GM18951 (cell line): ENCODE data around the gene CASTOR2.
"Not testable (repeated sequence)": the region's sequence is repeated elsewhere in the genome, so short reads cannot be mapped to it uniquely, and the experiment has no call there.

ENCODE experiments used
- in situ Hi-C: fragments of 300-500 bp; cut with MboI; formaldehyde crosslinking; loops from one replicate; pipeline ENCODE4 v1.12.0; 2022; ENCODE audit warnings: low sequenced_read_pairs, mixed read lengths, inconsistent platforms; ENCODE audit not compliant: unreplicated experiment

Gene CASTOR2

DNA sequence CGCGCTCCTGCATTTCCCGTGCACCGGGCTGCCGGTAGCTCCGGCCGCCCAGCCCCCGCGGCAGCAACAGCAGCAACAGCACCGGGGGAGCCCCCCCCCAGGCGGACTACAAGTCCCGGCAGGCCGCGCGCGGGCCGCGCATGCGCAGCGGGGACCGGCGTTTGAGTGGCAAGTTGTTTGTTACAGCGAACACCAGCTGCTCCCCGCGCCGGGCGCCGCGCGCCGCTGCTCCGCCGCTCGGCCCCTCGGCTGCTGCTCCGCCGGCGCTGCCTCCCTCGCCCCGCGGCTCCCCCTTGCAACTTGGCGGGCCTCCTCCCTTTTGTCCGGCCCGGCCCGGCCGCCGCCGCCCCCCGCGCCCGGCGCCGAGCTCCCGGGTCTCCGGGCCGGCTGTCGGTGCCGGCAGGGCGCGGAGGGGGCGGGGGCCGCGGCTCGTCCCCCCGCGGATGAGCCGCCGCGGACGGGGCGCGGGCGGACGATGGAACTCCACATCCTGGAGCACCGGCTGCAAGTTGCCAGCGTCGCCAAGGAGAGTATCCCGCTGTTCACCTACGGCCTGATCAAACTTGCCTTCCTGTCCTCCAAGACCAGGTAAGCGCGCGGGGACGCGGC lies at the start of gene CASTOR2:
Gene CASTOR2 (plus strand): TSS at position 195 of the 609 bp plus-strand sequence. CDS start 281 bp downstream, at position 476.
- in situ Hi-C loops = not testable (repeated sequence)

DNA sequence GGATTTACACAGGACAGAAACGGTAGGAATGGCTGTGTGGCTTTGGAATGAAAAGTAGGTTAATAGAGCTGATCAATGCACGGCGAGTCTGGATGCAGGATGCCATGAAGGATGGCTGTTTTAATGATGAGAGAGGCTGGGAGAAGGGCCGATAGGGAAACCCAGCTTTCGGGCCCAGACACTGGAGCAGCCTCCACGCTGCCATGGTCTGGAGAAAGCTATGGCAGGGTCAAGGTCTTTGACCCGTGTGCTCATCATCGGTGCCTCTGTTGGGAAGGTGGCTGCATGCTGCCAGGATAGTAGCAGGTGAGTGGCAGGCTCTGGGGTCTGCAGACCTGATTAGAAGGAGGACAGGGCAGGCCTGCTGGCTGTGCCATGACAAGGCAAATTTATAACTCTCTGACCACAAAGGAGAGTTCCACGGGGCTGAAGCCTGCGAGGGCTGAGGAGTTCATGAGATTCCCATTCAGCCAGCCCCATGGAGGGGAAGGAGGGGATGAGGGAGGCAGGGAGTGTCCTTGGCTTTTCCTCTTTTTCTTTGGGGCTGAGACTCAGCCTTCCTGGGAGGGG lies 42.1 kb upstream of the CASTOR2 start:
- in situ Hi-C loops = not testable (repeated sequence)

DNA sequence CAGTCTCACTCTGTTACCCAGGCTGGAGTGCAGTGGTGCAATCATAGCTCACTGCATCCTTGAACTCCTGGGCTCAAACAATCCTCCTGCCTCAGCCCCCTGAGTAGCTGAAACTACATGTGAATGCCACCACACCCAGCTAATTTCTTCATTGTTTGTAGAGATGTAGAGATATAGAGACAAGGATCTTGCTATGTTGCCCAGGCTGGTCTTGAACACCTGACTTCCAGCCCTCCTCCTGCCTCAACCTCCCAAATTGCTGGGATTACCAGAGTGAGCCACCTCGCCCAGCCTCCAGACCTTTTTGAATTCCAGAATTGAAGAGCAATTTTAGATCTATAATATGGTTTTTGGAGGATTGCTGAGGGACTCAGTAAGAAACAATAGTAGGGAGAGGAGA lies 40.9 kb upstream of the CASTOR2 start:
- in situ Hi-C loops = not testable (repeated sequence)

DNA sequence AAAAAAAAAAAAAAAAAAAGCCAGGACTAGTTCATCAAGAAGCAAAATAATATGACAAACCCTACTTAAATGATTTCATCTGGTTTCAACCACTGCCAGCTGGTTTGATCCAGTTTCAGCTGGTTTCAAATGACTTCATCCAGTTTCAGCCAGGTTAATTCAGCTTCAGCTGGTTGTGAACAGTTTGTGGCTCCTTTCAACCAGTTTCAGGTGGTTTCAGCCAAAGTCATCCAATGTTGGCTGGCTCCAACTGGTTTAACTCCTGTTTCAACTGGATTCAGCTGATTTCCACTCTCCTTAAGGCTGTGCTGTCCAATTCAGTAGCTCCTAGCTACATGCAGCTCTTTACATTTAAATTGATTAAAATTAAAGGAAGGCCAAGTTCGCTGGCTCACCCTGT lies 37.5 kb upstream of the CASTOR2 start:
- in situ Hi-C loops = not testable (repeated sequence)

DNA sequence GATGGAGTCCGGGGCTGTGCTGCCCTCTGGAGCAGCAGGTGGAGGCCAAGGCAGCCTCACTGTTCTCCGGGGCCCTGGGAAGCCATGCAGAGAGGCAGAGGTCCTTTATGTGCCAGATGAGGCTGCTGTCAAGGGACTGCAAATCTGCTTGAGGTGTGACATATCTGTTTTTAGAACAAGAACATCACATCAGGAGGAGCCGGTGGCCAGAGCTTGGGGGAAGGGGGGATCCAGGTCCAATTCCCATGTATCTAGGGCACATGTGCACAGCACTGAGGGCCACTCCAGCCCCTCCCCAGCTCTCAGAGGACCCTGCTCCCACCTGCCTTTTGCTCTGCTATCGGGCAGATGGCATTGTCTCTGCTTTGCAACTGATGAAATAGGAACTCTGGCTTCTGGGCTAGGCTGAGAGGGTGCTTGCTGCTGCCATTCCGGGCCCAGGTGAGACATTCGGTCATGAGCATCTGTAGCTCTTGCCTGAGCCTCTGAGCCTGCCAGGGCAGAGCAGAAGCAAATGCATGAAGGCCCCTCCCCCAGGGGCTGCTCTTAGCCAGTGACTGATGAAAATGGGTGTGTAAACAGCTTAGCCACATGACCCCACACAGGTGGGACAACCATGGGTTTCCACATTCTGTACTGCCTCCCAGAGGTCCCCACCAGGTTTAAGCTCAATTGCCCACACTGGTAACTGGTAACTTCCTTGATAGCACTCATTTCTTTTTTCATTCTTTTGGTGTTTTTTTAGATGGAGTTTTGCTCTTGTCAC lies 32.8 kb upstream of the CASTOR2 start:
- in situ Hi-C loops = not testable (repeated sequence)

DNA sequence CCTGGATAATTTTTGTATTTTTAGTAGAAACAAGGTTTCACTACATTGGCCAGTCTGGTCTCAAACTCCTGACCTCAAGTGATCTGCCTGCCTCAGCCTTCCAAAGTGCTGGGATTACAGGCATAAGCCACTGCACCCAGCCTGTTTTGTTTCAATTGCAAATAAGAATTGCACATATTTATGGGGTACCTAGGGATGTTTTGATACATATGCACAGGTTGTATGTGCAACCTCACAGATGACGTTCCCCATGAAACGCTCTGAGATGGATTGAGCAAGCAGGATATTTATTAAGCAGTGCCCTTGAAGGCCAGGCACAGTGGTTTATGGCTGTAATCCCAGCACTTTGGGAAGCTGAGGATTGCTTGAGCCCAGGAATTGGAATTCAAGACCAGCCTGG lies 25.1 kb upstream of the CASTOR2 start:
- in situ Hi-C loops = not testable (repeated sequence)

DNA sequence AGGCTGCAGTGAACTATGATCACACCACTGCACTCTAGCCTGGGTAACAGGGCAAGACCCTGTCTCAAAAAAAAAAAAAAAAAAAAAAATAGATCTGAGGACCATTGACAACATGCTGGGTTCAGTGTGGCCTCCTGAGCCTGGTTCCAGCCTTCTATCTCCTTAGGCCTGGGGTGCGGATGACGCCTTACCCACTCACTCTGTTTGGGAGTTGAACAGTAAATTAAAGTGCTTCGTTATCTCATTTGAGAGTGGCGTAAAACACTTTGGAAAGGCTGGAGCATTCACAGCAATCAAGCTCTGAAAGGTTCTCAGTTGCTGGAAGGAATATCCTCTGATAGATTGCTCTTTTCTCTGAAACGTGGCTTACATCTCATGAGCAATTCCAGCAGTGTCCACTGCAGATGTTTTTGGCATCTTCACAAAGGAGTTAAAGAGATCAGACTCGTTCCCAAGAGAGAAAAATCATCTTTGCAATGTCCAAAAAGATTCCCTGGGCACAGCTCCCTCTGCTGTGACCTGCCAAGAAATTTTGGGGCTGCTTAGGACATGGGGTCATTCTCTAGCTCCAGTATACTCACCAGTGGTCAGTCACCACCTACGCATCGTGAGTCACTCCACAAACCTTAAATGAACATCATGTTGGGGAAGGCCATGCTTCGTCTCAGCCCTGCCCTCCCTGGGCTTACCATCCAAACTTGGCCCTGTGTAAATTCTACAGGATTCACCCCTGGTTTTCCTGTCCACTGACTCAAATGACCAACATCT lies 23.0 kb upstream of the CASTOR2 start:
- in situ Hi-C loops = not testable (repeated sequence)

DNA sequence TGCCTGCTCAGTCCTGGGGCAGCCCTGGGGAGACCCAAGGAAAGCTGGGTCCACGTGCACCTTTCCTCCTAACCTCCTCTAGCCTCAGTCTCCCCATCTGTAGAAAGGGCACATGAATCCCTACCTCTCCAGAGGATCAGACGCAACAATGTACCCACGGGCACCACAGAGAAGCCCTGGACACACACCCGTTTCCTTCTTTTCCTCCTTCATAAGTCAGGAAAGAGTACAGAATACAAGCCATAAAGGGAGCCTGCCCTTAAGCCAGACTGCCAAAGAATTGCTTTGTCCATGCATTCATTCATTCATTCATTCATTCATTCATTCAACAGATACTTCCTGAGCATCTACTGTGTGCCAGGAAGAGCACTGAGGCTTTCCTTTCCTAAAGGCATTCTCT lies 20.6 kb upstream of the CASTOR2 start:
- in situ Hi-C loops = not testable (repeated sequence)

DNA sequence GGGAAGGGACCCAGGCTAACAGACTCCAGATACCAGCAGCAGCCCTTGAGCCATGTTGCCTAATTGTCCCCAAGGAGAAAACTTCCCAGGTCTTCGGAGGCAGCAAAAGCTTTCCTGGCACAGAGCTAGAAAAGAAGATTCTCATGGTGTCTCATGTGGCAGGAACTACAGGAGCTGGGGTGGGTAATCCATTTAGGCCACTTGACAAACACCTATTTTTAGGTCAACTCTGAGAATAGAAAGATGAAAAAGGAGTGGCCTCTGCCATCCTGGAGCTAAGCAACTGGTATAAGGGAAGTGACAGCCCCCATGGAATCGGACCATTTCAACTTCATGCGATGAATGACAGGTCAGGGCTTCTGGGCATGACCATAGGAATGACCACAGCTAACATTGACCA lies 16.8 kb upstream of the CASTOR2 start:
- in situ Hi-C loops = not testable (repeated sequence)

DNA sequence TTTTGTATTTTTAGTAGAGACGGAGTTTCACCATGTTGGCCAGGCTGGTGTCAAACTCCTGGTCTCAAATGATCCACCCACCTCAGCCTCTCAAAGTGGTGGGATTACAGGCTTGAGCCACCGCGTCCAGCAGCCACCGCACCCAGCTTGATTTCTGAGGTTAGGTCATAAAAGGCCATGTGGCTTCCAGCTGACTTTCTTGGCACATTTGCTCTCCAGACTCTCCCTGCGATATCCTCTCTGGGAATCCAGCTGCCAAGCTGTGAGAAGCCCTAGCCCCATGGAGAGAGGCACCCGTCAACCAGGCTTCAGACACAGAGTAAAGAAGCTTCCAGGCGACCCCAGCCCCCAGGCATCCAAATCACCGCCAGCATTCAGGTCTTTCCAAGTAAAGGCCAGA lies 10.7 kb upstream of the CASTOR2 start:
- in situ Hi-C loops = not testable (repeated sequence)

DNA sequence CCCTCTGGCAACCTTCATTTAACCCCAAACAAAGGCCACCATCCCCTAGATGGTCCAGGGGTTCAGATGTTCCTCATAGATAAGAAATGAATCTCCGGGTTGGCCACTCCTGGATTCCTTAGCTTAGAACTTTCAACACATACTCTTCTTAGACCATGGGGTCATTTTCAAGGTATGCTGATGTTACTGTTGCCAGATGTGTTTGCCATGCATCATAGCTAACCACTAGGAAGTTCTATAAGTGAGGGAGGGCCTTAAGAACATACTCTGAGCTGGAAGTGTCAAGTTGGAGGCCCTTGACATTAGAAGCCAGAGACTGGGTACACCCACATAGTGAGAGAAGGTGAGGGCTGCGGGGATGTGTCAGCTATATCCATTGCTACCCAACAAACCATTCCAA lies 6.2 kb upstream of the CASTOR2 start:
- in situ Hi-C loops = not testable (repeated sequence)

DNA sequence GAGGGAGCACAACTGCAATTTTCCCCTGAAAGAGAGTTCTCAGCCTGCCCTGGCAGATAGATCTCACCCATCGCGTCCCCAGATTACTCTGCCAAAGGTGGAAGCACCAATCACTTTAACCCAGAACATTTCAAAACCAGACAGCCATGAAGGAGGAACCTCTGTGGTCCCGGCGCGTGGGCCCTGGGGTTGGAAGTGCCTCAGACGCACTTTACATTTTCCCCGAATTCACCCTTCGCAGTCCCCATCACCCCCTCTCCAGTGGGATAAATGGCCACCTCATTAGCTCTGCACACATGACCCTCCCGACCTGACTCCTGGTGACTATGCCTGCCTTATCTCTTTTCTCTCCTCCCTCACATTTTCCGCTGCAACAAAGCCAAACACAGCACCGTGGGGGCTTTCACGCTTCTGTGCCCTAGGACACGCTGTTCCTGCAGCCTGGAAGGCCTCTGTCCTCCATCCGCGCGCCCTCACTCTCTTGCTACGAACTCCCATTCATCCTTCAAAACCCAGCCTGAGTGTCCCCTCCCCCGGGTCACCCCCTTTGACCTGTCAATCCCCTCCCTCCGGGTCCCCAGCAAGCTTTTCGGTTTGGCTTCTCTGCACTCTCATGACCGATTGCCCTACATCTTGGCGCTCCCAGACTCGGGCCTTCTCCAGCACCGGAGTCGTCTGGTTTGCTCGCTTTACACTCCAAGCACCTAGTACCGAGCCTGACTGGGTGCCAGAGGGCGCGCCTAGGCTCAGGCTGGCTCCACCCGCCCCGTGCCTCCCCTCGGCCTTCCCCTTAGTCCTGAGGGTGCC lies 598 bp upstream of the CASTOR2 start:
- in situ Hi-C loops = not testable (repeated sequence)

DNA sequence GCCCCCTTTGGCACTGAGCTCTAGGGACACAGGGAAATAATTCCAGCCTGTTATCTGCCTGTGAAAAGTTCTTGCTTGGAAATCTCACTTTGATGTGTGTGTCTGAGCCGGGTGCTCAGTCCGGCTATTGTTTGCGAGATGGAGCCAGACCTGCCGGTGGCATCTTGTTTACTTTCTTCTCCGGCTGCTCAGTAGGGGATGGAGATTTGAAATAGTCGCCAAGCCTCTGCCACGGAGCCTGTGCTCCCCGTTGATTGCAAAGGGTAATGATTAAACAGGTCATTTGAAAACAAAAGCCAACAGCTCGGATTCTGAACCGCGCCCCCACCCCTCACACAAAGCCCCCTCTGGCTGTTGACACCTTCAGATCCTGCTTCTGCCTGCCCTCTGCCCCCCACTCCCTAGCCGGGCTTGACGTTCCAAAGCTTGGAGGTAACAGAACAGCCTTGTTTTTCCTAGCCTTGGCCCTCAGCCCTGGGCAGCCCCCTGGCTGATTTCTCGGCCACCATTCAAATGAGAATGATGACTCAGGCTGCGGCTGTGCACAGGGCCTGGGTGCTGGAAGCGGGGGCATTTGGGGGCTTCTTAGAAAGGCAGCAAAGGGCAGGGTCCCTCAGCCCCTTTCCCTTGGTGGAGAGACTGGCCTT lies 1.8 kb downstream of the CASTOR2 start:
- in situ Hi-C loops = not testable (repeated sequence)

DNA sequence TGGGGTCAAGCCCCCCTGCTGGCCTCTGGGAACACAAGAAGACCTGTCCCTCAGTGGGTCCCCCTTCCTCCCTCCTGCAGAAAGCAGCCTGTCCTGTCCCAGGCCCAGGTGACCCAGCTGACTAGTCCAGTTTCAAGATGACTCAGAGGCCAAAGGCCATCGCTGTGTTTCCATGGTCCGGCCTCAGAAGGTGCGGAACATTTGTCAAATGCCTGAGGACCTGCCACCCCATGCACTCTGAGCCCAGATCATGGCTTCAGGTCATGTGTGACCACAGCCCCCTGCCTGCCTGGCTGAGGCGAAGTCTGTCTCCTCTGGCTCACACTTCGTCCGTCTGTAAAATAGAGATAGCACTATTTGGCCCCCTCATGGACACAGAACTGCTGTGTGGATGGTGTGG lies 2.4 kb downstream of the CASTOR2 start:
- in situ Hi-C loops = not testable (repeated sequence)

DNA sequence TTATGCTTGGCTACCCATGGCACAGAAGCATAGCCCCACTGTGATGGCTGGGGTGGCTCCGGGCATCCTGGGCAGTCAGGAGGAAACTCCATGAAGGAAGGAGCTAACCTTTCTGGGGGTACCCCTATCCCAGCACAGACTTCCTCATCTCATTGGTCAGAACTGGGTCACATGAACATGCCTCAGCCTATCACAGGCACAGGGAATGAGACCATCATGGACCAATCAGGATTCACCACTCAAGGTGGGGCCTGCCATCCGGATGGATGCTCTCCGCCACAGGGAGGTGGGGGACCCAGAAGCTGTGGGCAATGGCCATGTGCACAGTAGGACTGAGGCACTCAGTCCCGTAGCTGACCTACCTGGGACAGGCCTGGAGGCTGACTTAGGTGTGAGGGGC lies 6.9 kb downstream of the CASTOR2 start:
- in situ Hi-C loops = not testable (repeated sequence)

DNA sequence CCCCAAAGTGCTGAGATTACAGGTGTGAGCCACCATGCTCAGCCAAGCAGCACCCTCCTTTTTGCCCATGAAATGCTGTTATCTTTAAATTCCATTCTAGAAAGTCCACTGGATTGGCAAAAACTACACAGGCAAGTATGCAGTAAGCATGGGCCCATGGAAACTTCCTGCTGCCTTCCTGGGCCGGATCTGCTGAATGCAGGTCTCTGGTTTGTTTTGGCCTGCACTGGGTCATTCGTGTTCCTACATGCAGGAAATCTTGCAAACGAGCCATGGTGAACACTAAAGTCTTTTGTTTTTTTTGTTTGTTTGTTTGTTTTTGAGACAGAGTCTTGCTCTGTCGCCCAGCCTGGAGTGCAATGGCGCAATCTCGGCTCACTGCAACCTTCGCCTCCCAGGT lies 7.9 kb downstream of the CASTOR2 start:
- in situ Hi-C loops = not testable (repeated sequence)

DNA sequence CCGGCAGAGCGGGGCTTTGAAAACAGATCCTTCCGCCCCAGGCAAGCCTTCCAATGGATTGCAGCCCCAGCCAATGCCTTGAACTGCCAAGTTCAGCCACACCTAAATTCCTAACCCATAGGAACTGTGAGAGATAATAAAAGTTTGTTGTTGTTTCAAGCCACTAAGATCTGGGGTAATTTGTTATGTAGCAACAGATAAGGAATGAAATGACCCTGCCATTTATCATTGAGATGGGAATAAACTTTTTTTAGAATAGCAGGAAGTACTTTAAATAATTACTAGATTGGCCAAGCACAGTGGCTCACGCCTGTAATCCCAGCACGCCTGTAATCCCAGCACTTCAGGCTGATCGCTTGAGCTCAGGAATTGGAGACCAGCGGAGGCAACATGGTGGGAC lies 11.5 kb downstream of the CASTOR2 start:
- in situ Hi-C loops = loop anchor here (25.0 kb wide), 1 partner anchor 236 kb away; no protein-coding TSS in a partner anchor

DNA sequence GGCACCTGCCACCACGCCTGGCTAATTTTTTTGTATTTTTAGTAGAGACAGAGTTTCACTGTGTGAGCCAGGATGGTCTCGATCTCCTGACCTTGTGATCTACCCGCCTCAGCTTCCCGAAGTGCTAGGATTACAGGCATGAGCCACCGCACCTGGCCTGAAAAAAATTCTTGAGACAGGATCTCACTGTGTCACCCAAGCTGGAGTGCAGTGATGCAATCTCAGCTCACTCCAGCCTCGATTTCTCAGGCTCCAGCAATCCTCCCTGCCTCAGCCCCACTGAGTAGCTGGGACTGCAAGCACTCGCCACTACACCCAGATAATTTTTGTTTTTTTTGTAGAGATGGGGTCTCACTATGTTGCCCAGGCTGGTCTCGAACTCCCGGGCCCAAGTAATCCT lies 13.0 kb downstream of the CASTOR2 start:
- in situ Hi-C loops = loop anchor here (25.0 kb wide), 1 partner anchor 235 kb away; no protein-coding TSS in a partner anchor

DNA sequence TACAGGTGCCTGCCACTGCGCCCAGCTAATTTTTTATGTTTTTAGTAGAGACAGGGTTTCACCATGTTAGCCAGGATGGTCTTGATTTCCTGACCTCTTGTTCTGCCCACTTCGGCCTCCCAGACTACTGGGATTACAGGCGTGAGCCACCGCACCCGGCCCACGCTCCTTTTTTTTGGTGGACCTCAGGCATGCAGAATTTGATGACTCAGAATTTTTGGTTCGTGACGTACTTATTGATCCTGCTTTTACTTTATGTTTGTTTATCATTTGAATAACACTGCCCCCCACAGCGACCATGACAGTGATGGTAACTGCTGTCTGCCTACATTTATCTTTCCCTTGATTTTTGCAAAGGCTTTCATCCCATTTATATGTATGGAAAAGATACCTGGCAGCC lies 23.9 kb downstream of the CASTOR2 start:
- in situ Hi-C loops = loop anchor here (25.0 kb wide), 1 partner anchor 224 kb away; no protein-coding TSS in a partner anchor
